ENCODE measurements around the gene PHGDH.

The PHGDH gene

GRCh38 chr1:119790451-119791198, 78.9 kb downstream of the PHGDH start:
- in situ Hi-C loops (cut with MboI; ENCODE audit: low pct_unique_long_range_greater_than_20kb, low sequenced_read_pairs, unreplicated experiment): no loop called here
- no peak for DNase-seq (ENCODE audit: low spot score)
- no peak for TF ChIP-seq CTCF (IDR thresholded peaks at IDR 0.05; ENCODE audit: extremely low read depth, insufficient read depth, missing control alignments)

GRCh38 chr1:119791377-119791776, 79.6 kb downstream of the PHGDH start:
- no peak for DNase-seq (ENCODE audit: low spot score)
- in situ Hi-C loops (cut with MboI; ENCODE audit: low pct_unique_long_range_greater_than_20kb, low sequenced_read_pairs, unreplicated experiment): no loop called here
- no peak for TF ChIP-seq CTCF (IDR thresholded peaks at IDR 0.05; ENCODE audit: extremely low read depth, insufficient read depth, missing control alignments)

Data from GM13977 (cell line).